22Rv1 (cell line): Measurements from ENCODE around the gene CARD10.

Experiments
- ZFX ChIP-seq: fragments of 450-650 bp; IDR thresholded peaks from 2 replicates; pipeline ENCODE4 v1.6.1; 2017; ENCODE audit warnings: antibody characterized with exemption, borderline replicate concordance
- TF ChIP-seq, protein P1 (sequence below): fragments of 450-650 bp; IDR thresholded peaks from 2 replicates; pipeline ENCODE4 v1.5.1; 2017; ENCODE audit warnings: mild to moderate bottlenecking

DNA sequence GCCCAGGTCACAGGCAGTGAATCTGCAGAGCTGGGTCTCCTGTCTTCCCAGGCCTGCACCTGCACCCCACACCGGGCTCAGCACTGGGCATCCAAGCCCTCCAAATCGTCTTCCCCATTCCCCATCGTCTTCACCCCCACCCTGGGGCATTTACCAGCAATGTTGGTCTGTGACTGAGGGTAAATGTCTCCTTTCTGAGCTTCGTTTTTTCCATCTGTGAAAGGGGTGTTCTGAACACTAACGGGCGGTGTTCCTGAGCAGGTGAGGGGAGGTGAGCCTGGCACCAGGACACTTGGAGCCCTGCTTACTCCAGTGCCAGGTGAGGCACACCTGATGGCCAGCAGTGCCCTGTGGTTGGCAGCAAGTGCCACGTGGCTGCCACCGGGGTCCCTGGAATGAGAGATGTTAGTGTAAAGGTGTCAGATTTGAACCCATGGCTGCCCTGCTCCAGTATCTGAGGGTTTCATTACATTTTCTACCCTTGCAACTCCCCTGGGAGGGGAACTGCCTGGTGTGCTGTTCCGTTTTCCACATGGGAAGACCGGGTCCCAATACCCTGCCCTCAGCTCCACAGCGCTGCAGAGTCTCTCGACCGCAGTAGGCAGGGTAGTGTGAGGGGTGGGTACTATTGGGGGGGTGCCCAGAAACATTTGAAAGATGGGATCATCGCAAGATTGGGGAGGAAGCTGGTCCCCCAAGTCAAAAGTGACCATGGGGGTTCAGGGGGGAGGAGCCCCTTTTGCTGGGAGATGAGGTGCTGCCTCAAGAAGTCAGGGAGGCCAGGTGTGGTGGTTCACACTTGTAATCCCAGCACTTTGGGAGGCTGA, 43.0 kb upstream of the CARD10 start:
- TF ChIP-seq, protein P1, sequence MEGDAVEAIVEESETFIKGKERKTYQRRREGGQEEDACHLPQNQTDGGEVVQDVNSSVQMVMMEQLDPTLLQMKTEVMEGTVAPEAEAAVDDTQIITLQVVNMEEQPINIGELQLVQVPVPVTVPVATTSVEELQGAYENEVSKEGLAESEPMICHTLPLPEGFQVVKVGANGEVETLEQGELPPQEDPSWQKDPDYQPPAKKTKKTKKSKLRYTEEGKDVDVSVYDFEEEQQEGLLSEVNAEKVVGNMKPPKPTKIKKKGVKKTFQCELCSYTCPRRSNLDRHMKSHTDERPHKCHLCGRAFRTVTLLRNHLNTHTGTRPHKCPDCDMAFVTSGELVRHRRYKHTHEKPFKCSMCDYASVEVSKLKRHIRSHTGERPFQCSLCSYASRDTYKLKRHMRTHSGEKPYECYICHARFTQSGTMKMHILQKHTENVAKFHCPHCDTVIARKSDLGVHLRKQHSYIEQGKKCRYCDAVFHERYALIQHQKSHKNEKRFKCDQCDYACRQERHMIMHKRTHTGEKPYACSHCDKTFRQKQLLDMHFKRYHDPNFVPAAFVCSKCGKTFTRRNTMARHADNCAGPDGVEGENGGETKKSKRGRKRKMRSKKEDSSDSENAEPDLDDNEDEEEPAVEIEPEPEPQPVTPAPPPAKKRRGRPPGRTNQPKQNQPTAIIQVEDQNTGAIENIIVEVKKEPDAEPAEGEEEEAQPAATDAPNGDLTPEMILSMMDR: peak; percentile 54
- no peak for TF ChIP-seq ZFX
